HL-60 (cell line): ENCODE measurements around the gene SORCS2.

Source experiments
- DNase-seq, 2 experiments: peaks; one replicate each; pipeline ENCODE4 v3.0.0-alpha.2; 2010 to 2020; ENCODE audit warnings: low read depth in 1 of 2, low spot score in 1 of 2
- H3K27ac ChIP-seq: fragments of 250-450 bp; sonication (Bioruptor Pico); replicated peaks from 2 replicates; pipeline ENCODE4 v1.5.1; 2020; ENCODE audit warnings: mild to moderate bottlenecking, moderate library complexity
- H3K27me3 ChIP-seq: fragments of 250-450 bp; sonication (Bioruptor Pico); 2 replicates; pipeline ENCODE4 v1.5.1; 2021; ENCODE audit warnings: mild to moderate bottlenecking, moderate library complexity; ENCODE audit not compliant: insufficient read depth, poor library complexity, severe bottlenecking
- H3K4me3 ChIP-seq: replicated peaks from 2 replicates; pipeline ENCODE4 v1.5.1; 2011; ENCODE audit warnings: mild to moderate bottlenecking, control low read depth, low read length; ENCODE audit not compliant: insufficient read depth
- GABPA ChIP-seq: IDR thresholded peaks from 2 replicates; pipeline ENCODE4 v1.6.1; 2012; ENCODE audit warnings: low read depth
- POLR2AphosphoS5 ChIP-seq: IDR thresholded peaks from 2 replicates; pipeline ENCODE4 v1.6.1; 2012; ENCODE audit warnings: low read depth
- SPI1 ChIP-seq: IDR thresholded peaks from 2 replicates; pipeline ENCODE4 v1.6.1; 2012; ENCODE audit warnings: low read depth, mild to moderate bottlenecking, borderline replicate concordance
- TF ChIP-seq, protein P1 (sequence below): IDR thresholded peaks from 2 replicates; pipeline ENCODE4 v1.6.1; 2012; ENCODE audit warnings: low read depth; ENCODE audit not compliant: insufficient replicate concordance
- TF ChIP-seq, protein P2 (sequence below): IDR thresholded peaks from one replicate; pipeline ENCODE4 v1.5.1; 2011; ENCODE audit warnings: low read length, control low read depth, inconsistent platforms; ENCODE audit not compliant: insufficient read depth

SORCS2 gene

DNA sequence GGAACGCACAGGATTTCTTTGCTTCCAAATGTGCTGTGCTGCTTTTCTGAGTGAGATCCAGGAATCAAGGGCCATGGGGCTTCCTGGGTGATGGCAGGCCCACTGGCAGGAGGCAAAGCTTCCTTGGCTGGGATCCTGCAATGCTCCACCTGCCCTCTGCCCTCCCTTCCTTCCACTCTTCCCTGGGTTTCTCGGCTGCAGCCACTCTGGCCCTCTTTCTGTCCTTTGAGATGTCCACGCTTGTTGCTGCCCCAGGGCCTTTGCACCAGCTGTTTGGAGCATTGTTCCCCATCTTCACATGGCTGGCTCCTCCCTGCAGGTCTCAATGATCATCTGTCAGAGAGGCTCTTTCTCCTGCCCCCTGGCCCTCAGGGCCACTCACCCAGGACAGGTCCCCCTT is 163.5 kb downstream of the SORCS2 start:
- H3K27ac ChIP-seq: no peak overlapping the region
- H3K27me3 ChIP-seq: no peaks in the 10 kb centered on the region
- TF ChIP-seq, protein P1, sequence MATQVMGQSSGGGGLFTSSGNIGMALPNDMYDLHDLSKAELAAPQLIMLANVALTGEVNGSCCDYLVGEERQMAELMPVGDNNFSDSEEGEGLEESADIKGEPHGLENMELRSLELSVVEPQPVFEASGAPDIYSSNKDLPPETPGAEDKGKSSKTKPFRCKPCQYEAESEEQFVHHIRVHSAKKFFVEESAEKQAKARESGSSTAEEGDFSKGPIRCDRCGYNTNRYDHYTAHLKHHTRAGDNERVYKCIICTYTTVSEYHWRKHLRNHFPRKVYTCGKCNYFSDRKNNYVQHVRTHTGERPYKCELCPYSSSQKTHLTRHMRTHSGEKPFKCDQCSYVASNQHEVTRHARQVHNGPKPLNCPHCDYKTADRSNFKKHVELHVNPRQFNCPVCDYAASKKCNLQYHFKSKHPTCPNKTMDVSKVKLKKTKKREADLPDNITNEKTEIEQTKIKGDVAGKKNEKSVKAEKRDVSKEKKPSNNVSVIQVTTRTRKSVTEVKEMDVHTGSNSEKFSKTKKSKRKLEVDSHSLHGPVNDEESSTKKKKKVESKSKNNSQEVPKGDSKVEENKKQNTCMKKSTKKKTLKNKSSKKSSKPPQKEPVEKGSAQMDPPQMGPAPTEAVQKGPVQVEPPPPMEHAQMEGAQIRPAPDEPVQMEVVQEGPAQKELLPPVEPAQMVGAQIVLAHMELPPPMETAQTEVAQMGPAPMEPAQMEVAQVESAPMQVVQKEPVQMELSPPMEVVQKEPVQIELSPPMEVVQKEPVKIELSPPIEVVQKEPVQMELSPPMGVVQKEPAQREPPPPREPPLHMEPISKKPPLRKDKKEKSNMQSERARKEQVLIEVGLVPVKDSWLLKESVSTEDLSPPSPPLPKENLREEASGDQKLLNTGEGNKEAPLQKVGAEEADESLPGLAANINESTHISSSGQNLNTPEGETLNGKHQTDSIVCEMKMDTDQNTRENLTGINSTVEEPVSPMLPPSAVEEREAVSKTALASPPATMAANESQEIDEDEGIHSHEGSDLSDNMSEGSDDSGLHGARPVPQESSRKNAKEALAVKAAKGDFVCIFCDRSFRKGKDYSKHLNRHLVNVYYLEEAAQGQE: no peak
- TF ChIP-seq POLR2AphosphoS5 (no peak), GABPA (no peak), SPI1 (no peak)
- TF ChIP-seq, protein P2, sequence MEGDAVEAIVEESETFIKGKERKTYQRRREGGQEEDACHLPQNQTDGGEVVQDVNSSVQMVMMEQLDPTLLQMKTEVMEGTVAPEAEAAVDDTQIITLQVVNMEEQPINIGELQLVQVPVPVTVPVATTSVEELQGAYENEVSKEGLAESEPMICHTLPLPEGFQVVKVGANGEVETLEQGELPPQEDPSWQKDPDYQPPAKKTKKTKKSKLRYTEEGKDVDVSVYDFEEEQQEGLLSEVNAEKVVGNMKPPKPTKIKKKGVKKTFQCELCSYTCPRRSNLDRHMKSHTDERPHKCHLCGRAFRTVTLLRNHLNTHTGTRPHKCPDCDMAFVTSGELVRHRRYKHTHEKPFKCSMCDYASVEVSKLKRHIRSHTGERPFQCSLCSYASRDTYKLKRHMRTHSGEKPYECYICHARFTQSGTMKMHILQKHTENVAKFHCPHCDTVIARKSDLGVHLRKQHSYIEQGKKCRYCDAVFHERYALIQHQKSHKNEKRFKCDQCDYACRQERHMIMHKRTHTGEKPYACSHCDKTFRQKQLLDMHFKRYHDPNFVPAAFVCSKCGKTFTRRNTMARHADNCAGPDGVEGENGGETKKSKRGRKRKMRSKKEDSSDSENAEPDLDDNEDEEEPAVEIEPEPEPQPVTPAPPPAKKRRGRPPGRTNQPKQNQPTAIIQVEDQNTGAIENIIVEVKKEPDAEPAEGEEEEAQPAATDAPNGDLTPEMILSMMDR: no peak
- H3K4me3 ChIP-seq: no peak overlapping the region
- no peak for DNase-seq

DNA sequence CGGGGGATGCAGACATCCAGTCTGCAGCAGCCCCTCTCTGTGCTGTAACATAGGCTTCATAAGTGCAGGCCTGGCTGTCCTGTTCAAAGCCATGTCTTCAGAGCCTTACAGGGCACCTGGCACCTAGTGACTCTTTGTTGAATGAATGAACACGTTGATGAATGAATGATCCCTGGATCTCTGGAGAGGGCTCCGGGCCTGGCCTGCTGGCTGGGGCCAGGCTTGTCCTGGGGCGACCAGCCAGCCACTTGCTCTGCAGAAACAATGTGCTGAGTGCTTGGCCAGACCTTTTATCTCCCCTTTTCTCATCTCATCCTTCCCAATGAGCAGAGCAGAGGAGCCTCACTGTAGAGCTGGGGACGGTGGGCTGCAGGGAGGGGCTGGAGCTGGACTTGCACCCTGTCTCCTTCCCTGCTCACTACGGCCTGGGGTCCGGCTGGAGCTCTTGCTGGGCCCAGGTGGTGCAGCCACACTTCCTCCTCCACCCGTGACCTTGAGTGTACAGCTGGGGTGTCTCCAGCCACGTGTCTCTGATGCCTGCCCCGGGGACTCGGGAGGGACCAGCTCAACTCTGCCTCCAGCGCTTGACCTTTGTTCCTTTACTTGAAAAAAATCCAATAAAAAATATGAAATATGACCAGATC is 164.5 kb downstream of the SORCS2 start:
- no peak for DNase-seq
- Histone ChIP-seq H3K4me3 (no peak overlapping the region), H3K27ac (no peak overlapping the region), H3K27me3 (no peaks in the 10 kb centered on the region)
- no peak for TF ChIP-seq POLR2AphosphoS5
- no peak for TF ChIP-seq SPI1
- TF ChIP-seq, protein P1: no peak
- TF ChIP-seq GABPA: no peak

DNA sequence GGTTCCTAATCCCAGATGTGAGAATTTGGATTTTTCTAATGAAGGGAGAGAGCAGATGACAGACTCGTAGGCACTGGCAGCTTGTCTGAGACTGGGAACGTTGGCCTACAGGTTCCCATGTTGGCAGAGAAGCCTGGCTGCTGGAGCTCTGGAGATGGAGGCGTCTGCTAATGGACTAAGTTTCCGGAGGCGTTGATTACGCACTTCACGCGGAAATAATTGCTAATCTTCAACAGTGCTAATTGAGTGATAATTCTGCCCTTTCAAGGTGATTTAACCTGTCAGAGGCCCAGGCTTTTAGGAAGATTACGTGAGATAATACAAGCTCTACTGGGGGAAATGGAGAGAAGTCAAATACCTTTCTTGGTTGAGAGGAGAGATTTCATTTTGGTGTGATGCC is 165.0 kb downstream of the SORCS2 start:
- Histone ChIP-seq H3K27me3 (no peaks in the 10 kb centered on the region), H3K4me3 (no peak overlapping the region), H3K27ac (no peak overlapping the region)
- DNase-seq: no peak
- TF ChIP-seq, protein P1: no peak
- TF ChIP-seq GABPA (no peak), POLR2AphosphoS5 (no peak), SPI1 (no peak)

DNA sequence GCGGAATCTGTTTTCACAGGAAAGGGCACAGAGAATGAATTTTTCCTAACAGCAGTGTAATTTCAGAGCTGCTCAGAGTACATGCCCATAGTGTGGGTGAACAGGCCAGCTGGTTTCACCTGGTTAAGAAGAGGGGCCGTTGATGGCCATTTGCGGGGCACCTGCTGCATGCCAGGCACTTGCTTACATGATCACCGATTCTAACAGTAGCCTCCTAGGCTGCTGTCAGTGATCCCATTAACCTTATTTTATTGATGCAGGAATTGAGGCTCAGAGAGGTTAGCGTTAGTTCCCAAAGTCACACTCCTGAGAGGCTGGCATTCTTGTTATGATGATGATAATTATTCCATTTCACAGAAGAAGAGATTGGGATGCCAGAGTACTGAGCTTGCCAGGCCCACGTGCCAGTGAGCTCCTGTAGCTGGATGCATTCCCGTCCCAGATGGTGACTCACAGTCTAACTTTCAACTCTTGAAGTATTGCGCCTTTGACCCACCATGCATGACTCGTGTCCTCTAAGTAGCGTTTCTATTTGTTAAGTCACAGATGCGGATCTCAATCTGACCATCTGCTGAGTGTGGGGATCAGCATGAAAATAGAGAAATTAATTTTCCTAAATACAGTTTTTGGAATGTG is 165.9 kb downstream of the SORCS2 start:
- Histone ChIP-seq H3K4me3 (no peak overlapping the region), H3K27me3 (no peaks in the 10 kb centered on the region), H3K27ac (no peak overlapping the region)
- DNase-seq: no peak
- TF ChIP-seq, protein P2: no peak
- no peak for TF ChIP-seq GABPA
- TF ChIP-seq, protein P1: no peak
- TF ChIP-seq SPI1: no peak
- no peak for TF ChIP-seq POLR2AphosphoS5
